Posterior vena cava (tissue), 2 donors: ENCODE measurements around the gene SHC1. TPM values are rescaled to one million over a fixed set of nuclear protein-coding genes. Genes with fewer than 3 reads are reported as not detected.
"Not testable (repeated sequence)": the region's sequence is repeated elsewhere in the genome, so short reads cannot be mapped to it uniquely, and the experiment has no call there.

Experiments used
- DNase-seq: peaks from one replicate; pipeline ENCODE4 v3.0.0-alpha.2; 2020; ENCODE audit warnings: low spot score
- intact Hi-C, 2 donors: fragments of 100-400 bp; cut with DNase I; formaldehyde crosslinking; loops; one replicate each; pipeline versions ENCODE4 v1.14.1 to v1.14.2; 2022 to 2023
- total RNA-seq, 2 donors: library from RNA; stranded (reverse); fragmentation: NEBNext Ultra II Directional; extraction: Animal tissue kit (Norgen Biotek cat#: 25700); gene quantifications; one replicate each; pipeline ENCODE4 v1.2.1, GENCODE V29; 2021
- donor health status: DM: yes; HTN: yes; CAD: no.
- donor health status: DM: yes; HTN: yes; CAD: no.

The SHC1 gene
- total RNA-seq, 2 donors from 2014 or later = 135 to 149 TPM

GRCh38 chr1:154982897-154983648 lies 12.5 kb upstream of the SHC1 start, which contains the start of gene FLAD1:
TSS of gene FLAD1 (plus strand) at chr1:154983344. CDS start at chr1:154983695, 351 bp downstream.
- intact Hi-C loops = no loop called here
- peak; percentile 97 for DNase-seq

- no peak for DNase-seq
Measured at GRCh38 chr1:154982341-154982740, 11.8 kb upstream of the SHC1 start.

GRCh38 chr1:154978360-154978759 lies 7.8 kb upstream of the SHC1 start:
- DNase-seq = no peak
- intact Hi-C loops = no loop called here

More at GRCh38 chr1:154982341-154982740, 11.8 kb upstream of the SHC1 start:
- intact Hi-C loops = no loop called here

- intact Hi-C loops = loop anchor here in 1 of 2 donors (2.0 kb wide), 1 partner anchor 41 kb away; no protein-coding TSS in a partner anchor
Measured at GRCh38 chr1:154977762-154978161, 7.2 kb upstream of the SHC1 start.

GRCh38 chr1:154975409-154976059 lies 5.0 kb upstream of the SHC1 start:
- DNase-seq = peak; percentile 89
- intact Hi-C loops = loop anchor here in 1 of 2 donors (2.0 kb wide), 1 partner anchor 43 kb away; no protein-coding TSS in a partner anchor

More at GRCh38 chr1:154977762-154978161, 7.2 kb upstream of the SHC1 start:
- DNase-seq = not testable (repeated sequence)

GRCh38 chr1:154974808-154975408 lies 4.4 kb upstream of the SHC1 start:
- intact Hi-C loops = no loop called here
- DNase-seq = peak; percentile 98

GRCh38 chr1:154974102-154974807 lies 3.7 kb upstream of the SHC1 start, which contains the start of gene CKS1B:
TSS of gene CKS1B (plus strand) at chr1:154974681. CDS start at chr1:154974746, 65 bp downstream.
- intact Hi-C loops = no loop called here
- DNase-seq = peak; percentile 99

- DNase-seq = peak; percentile 99
Measured at GRCh38 chr1:154973344-154974101, 3.0 kb upstream of the SHC1 start.

GRCh38 chr1:154972517-154973343 lies 2.2 kb upstream of the SHC1 start:
- peak; percentile 91 for DNase-seq
- intact Hi-C loops = no loop called here

More at GRCh38 chr1:154973344-154974101, 3.0 kb upstream of the SHC1 start:
- intact Hi-C loops = no loop called here

GRCh38 chr1:154972213-154972516 lies 1.6 kb upstream of the SHC1 start:
- no peak for DNase-seq
- intact Hi-C loops = no loop called here

- intact Hi-C loops = no loop called here
- no peak for DNase-seq
Measured at GRCh38 chr1:154971341-154971998, 923 bp upstream of the SHC1 start.

- no peak for DNase-seq
- intact Hi-C loops = no loop called here
Measured at GRCh38 chr1:154969860-154970452, 591 bp downstream of the SHC1 start.

GRCh38 chr1:154969246-154969645 lies 1.3 kb downstream of the SHC1 start:
- intact Hi-C loops = no loop called here
- no peak for DNase-seq

GRCh38 chr1:154968731-154969130 lies 1.8 kb downstream of the SHC1 start:
- DNase-seq = no peak
- intact Hi-C loops = no loop called here

GRCh38 chr1:154967331-154967950 lies 3.1 kb downstream of the SHC1 start:
- DNase-seq = no peak
- intact Hi-C loops = no loop called here

- no peak for DNase-seq
- intact Hi-C loops = no loop called here
Measured at GRCh38 chr1:154966111-154966510, 4.4 kb downstream of the SHC1 start.

- intact Hi-C loops = loop anchor here in 1 of 2 donors (5.0 kb wide), 1 partner anchor 43 kb away; no protein-coding TSS in a partner anchor
- DNase-seq = no peak
Measured at GRCh38 chr1:154964359-154964758, 6.2 kb downstream of the SHC1 start.
